Breast epithelium (tissue), 3 donors: ENCODE results near the gene MTHFD2L.

Experiments used
- POLR2A ChIP-seq: fragments of 450-650 bp; IDR thresholded peaks from one replicate; pipeline ENCODE4 v1.6.1; 2016; ENCODE audit warnings: antibody characterized with exemption, mild to moderate bottlenecking, moderate library complexity
- POLR2AphosphoS5 ChIP-seq, 3 donors: sonication (generic); formaldehyde crosslinking; IDR thresholded peaks; one replicate each; pipeline ENCODE4 v1.6.1; 2017; ENCODE audit warnings: antibody characterized with exemption in 3 of 3
- TF ChIP-seq, protein P1 (sequence below), 3 donors: fragments of 450-650 bp; IDR thresholded peaks; one replicate each; pipeline ENCODE4 v1.5.1; 2016 to 2017; ENCODE audit warnings: antibody characterized with exemption in 3 of 3, mild to moderate bottlenecking in 3 of 3, moderate library complexity in 3 of 3

DNA sequence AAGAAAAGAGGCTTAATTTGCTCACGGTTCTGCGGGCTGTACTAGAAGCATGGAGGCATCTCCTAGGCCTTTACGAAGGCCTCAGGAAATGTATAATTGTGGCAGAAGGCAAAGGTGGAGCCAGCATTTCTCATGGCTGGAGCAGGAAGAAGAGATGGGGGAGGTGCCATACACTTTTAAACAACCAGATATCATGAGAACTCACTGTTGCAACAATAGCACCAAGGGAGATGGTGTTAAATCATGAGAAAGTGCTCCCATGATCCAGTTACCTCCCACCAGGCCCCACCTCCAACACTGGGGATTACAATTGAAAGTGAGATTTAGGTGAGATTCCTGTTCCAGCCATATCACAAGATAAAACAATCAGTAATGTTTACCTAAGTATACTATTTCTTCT, 45.5 kb downstream of the MTHFD2L start:
- TF ChIP-seq, protein P1, sequence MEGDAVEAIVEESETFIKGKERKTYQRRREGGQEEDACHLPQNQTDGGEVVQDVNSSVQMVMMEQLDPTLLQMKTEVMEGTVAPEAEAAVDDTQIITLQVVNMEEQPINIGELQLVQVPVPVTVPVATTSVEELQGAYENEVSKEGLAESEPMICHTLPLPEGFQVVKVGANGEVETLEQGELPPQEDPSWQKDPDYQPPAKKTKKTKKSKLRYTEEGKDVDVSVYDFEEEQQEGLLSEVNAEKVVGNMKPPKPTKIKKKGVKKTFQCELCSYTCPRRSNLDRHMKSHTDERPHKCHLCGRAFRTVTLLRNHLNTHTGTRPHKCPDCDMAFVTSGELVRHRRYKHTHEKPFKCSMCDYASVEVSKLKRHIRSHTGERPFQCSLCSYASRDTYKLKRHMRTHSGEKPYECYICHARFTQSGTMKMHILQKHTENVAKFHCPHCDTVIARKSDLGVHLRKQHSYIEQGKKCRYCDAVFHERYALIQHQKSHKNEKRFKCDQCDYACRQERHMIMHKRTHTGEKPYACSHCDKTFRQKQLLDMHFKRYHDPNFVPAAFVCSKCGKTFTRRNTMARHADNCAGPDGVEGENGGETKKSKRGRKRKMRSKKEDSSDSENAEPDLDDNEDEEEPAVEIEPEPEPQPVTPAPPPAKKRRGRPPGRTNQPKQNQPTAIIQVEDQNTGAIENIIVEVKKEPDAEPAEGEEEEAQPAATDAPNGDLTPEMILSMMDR (IDR thresholded peaks at IDR 0.05): no peak
- TF ChIP-seq POLR2A (no peak), POLR2AphosphoS5 (IDR thresholded peaks at IDR 0.05) (no peak)
